HG03432 (cell line): Measurements from ENCODE around the gene CYP26A1.

Experiments used
- ATAC-seq: cut with Tn5 transposase; IDR thresholded peaks from one replicate; pipeline ENCODE4 v1.9.1; 2021; ENCODE audit warnings: mild to moderate bottlenecking, moderate library complexity; ENCODE audit not compliant: unreplicated experiment

The CYP26A1 gene, protein sequence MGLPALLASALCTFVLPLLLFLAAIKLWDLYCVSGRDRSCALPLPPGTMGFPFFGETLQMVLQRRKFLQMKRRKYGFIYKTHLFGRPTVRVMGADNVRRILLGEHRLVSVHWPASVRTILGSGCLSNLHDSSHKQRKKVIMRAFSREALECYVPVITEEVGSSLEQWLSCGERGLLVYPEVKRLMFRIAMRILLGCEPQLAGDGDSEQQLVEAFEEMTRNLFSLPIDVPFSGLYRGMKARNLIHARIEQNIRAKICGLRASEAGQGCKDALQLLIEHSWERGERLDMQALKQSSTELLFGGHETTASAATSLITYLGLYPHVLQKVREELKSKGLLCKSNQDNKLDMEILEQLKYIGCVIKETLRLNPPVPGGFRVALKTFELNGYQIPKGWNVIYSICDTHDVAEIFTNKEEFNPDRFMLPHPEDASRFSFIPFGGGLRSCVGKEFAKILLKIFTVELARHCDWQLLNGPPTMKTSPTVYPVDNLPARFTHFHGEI

DNA sequence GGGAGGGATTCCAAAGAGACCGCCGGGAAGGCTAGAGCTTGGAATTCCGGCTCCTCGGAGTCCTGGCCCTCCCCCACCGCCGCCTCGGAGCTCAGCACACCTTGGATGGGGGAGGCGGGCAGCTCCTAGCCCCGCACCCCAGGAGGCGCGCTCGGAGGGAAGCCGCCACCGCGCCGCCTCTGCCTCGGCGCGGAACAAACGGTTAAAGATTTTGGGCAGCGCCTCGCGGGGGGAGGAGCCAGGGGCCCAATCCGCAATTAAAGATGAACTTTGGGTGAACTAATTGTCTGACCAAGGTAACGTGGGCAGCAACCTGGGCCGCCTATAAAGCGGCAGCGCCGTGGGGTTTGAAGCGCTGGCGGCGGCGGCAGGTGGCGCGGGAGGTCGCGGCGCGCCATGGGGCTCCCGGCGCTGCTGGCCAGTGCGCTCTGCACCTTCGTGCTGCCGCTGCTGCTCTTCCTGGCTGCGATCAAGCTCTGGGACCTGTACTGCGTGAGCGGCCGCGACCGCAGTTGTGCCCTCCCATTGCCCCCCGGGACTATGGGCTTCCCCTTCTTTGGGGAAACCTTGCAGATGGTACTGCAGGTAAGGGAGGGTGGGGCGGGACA, at the start of gene CYP26A1:
Gene CYP26A1 (plus strand): TSS at position 355 of the 608 bp plus-strand sequence. CDS start 42 bp downstream, at position 397.
- no peak for ATAC-seq

DNA sequence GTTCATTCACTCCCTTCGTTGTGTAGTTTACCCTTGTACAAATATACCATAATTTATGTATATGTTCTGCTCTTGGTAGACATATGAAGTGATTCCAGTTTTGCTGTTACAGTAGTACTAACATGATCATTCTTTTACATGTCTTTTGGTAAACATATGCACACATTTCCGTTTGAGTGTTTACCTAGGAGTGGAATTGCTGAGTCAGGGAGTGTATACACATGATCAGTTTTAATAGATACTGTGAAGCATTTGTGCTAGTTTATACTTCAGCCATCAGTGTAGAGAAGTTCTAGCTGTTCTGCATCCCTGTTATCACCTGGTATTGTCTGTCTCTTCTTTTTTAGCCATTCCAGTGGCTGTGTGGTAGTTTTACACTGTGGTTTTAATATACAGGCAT, 47.6 kb upstream of the CYP26A1 start:
- ATAC-seq: no peak

DNA sequence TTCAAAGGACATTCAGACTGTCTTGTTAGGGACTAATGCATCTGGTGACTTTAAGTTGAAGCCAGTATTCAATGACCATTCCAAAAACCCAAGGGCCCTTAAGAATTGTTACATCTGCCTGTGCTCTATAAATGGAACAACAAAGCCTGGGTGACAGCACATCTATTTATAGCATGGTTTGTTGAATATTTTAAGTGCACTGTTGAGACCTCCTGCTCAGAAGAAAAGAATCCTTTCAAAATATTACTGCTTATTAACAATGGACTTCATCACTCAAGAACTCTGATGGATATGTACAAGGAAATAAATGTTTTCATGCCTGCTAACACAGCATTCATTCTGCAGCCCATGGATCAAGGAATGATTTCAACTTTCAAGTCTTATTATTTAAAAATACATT, 46.2 kb upstream of the CYP26A1 start:
- ATAC-seq: no peak

DNA sequence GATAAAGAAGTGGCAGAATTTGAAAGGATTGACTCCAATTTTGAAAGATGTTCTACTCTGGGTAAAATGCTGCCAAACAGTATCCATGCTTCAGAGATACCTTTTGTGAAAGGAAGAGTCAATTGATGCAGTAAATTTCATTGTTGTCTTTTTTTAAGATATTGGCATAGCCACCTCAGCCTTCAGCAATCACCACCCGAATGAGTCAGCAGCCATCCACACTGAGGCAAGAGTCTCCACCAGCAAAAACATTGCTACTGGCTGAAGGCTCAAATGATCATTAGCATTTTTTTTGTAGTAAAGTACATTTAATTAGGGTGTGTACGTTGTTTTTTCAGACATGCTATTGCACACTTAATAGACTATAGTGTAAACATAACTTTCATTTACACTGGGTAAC, 44.8 kb upstream of the CYP26A1 start:
- ATAC-seq: no peak

DNA sequence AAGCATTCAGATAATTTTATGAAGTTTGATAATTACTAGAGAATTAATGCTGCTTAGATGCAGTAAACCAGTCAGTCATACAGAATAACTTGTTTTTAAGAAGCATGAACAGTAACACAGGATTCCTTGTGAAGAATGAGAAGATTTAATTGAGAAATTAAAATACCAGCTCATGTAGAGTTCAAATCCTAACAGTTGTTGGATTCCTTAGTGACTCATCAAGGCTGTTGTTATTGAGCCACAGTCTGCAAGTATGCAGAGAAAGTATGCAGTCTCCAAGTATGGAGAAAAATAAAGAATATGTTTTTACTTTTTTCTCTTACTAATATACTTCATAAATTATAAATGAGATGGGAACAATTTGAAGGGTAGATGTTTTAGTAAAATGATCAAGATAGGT, 43.3 kb upstream of the CYP26A1 start:
- no peak for ATAC-seq

DNA sequence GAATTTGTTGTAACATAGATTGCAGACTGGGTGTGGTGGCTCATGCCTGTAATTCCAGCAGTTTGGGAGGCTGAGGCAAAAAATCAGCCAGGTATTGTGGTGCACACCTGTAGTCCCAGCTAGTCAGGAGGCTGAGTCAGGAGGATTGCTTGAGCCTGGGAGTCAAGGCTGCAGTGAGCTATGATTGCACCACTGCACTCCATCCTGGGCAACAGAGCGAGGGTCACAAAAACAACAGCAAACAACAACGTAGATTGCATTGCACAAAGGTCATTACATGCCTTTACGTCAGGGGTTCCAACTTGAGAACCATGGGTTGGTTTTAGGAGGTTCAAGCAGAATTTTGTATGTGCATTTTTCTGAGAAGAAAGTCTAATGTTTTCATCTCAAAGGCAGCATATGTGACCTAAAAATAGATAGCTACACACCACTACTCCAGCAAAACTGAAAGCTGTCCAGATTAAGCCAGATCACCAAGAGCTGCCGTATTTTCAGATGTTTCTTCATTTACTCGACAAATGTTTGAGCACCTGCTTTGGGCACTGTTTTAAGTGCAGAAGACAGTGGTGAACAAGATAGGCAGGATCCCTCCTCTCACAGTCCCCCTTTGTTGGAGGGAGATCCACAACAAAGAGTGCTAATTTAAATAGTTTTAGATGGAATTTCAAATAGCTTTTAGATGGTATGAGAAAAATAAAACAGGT, 41.4 kb upstream of the CYP26A1 start:
- ATAC-seq: no peak

DNA sequence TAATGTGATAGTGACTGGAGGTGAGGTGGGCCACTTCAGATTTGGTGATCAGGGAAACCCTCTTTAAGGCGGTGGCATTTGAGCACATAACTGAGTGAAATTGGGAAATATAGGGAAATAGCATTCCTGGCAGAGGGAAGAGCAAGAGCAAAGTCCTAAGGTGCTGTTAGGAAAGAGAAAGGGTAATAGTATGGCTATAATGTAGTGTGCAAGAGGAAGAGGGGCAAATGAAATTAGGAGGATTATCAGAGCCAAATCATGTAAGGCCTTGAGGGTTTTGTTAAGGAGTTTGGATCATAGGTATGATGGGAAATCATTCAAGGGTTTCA, 40.9 kb upstream of the CYP26A1 start:
- ATAC-seq: no peak

DNA sequence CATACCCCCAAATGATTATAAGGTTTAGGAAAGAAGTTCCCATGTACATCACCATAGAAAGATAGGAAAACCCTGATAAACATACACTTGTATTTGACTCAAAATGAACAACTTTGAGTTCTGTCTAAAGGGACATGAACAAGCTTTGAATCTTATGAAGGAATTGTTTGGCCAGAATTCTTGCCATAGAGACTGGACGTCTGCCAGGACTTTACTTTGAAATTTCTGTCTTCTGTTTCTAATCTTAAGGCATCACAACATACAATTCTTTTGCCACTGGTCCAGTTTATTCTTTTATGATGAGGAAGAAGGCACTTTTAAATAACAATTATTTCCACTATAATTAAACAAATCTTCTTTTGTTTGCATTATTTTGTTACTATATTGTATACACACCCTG, 39.3 kb upstream of the CYP26A1 start:
- no peak for ATAC-seq

DNA sequence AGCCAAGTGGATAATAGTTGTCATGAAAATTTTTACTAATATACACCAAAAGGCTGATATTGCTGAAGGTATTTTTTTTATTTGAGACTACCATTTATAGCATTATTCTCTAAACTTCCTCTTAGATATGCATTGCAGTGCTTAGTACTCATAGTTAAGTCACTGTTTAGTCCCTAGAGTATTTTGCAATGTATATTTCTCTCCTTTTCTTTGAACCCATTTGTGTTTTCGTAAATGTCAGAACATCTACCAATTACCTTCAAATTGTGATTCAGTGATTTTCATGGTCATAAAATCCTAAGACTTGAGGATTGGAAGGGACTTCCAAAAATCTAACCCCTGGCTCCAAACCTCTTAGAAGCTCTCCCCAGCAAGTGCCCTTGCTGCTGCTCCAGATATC, 34.6 kb upstream of the CYP26A1 start:
- no peak for ATAC-seq

DNA sequence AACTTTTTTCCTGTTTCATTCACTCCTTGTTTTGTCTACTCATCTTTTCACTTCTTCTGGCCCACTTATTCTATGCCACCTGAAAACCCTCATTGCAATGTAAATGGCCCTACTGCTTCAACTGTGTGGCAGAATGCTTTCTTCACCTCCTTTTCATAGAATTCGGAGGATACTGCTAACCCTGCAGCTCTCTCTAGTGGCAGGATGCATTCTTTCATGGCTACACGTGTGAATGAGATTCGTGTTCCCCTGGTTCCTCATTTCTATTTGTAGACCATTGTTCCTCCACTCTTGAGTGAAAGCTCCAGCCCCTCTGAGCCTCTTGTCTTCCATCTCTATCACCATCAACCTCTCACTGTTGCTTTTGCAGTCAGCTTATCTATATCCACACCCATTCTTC, 34.0 kb upstream of the CYP26A1 start:
- no peak for ATAC-seq

DNA sequence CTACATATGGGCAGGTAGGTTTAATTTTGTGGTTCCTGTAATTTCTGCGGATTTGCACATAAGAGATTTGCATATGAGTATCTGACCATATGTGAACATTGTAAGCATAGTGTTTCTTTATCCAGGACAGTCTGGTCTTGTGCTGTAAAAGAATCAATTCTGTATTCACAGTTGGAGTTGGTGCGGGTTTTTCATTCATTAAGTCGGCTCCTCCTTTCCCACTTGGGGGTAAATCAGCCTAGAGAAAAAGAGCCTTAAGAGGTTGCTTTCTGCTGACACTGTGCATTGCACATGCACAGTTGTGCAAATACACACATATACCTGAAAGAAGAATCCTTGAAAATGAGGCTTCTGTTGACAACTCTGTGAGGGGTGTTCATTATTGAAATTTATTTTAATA, 19.2 kb upstream of the CYP26A1 start:
- ATAC-seq: no peak

DNA sequence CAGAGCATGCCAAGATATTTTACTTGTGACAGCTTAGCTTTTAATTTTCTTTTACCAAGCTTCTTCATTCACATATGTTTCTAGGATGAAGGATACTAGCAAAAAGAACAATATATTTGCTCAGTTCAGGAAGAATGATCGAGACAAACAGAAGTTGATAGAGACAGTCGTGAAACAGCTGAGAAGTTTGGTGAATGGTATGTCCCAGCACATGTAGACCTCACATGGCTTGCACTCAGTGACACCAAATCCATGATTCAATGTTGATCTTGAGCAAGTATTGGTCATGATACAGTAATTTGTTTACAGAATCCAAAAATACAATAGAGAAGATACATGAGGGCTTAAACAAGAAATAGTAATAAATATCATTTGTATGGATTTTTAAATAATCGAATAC, 15.6 kb upstream of the CYP26A1 start:
- no peak for ATAC-seq

DNA sequence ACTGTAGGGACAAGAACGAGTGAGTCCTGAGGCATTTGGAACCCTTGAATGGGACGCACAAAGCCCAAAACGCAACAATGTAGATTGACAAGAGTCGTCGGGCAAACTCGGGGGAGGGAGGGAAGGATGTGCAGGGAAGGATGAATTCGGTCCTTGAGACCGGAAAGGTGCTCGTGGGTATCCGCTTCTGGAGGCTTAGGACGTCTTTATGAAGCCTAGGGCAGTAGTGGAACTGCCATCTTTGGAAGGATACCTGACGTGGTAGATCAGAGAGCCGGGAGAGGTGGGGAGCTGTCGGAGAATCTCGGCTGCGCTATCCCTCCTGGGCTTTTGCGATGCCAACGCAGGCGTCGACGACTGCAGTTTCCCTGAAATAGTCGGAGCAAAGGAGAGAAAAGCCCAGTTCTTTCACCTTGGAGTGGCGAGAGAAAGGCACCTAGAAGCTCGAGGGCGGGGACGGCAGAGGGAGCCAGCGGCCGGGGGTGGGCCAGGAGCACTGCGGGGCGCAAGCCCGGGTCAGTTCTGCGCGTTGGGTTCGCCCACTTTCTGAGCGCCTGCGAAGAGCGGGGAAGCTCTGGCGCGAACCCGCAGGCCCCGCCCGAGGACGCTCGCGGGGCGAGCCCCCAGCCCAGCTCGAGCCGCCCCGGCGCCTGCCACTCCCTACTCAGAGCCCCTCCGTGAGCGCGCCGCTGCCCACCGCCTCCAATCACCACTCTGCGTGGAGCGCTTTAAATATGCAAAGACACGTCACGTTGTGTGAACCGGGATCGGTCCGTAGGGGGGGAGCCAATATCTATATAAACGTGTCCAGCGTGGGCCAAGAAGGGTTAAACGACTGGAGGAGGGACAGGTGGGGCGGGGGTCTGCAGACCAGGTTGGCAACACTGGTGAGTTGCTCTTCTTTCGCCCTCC, 13.5 kb upstream of the CYP26A1 start, which contains the start of gene CYP26C1:
Gene CYP26C1 (plus strand): TSS at position 824 of the 912 bp plus-strand sequence. CDS start 466 bp downstream, outside the sequence.
- no peak for ATAC-seq

DNA sequence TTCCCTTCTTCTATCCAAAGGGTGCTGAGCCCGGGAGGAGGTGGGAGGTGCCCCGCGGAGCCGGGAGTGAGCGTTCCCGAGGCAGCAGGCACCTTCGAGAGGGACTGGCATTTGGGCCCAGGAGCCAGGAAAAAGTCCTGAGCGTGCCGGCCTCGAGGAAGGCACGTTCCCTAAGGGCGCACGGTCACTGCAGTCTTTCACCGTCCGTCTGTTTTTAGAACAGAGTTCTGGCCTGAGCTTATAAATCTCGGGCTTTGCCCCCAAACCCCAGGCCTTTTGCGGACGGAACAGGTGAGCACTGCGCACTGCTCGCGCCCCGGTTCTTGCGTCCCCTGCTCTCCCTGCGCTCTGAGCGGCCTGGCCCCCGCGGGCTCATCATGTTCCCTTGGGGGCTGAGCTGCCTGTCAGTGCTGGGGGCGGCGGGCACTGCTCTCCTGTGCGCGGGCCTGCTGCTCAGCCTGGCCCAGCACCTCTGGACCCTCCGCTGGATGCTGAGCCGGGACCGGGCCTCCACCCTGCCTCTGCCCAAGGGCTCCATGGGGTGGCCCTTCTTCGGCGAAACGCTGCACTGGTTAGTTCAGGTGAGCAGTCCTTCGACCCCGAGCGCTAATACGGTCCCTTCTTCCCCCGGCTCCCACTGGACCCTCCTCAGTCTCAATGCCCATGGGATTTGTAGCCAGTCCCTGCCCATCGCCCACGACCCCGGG, 12.7 kb upstream of the CYP26A1 start:
- no peak for ATAC-seq

DNA sequence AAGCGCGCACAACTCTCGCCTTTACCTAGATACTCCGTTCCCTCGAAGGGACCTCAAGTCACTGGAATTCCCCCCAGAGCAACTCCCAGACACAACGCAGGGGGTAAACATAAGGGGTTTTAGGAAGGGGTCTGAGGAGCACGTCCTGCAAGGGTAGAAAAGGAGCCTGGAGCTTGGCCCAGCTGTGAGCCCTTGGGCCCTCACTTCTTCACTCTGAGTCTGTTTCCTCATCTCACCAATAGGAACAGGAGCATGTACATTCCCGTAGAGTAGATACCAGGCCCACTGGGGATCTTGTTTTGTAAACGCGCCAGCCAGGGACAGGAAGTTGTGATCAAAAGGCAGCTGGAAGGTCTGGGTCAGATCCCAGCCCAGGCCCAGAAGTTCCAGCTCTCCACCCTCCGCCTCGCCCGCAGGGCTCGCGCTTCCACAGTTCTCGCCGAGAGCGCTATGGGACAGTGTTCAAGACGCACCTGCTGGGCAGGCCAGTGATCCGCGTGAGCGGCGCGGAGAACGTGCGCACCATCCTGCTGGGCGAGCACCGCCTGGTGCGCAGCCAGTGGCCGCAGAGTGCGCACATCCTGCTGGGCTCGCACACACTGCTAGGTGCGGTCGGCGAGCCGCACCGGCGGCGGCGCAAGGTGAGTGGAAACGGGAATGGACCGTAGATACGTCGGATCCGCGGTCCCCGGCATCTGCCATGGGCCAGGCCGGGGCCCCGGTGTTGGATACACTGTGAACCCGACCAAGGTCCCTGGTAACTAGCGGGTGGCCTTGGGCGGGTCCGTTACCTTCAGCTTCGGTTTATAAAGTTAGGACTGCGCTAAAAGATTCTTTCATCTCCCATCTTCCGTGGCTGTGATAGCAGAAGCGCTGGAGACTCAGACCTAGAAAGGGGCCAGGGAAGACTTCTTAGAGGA, 11.8 kb upstream of the CYP26A1 start:
- ATAC-seq: peak; percentile 27

DNA sequence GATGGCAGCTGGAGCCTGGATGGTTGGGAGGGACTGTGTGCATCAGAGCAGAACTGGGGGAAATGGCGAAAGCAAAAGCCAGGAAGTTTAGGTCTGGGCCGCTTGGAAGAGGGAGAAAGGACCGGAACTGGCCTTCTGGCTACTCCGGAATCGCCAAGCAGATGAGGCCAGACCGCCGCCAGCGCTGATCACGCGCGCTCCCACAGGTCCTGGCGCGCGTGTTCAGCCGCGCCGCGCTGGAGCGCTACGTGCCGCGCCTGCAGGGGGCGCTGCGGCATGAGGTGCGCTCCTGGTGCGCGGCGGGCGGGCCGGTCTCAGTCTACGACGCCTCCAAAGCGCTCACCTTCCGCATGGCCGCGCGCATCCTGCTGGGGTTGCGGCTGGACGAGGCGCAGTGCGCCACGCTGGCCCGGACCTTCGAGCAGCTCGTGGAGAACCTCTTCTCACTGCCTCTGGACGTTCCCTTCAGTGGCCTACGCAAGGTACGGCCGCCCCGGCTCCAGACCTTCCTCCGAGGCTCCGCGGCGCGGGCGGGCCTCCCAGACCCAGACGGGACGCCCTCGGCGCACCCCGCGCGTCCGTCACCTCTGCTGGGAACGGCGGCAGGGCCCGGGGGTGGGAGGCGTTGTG, 11.1 kb upstream of the CYP26A1 start:
- peak; percentile 62 for ATAC-seq

DNA sequence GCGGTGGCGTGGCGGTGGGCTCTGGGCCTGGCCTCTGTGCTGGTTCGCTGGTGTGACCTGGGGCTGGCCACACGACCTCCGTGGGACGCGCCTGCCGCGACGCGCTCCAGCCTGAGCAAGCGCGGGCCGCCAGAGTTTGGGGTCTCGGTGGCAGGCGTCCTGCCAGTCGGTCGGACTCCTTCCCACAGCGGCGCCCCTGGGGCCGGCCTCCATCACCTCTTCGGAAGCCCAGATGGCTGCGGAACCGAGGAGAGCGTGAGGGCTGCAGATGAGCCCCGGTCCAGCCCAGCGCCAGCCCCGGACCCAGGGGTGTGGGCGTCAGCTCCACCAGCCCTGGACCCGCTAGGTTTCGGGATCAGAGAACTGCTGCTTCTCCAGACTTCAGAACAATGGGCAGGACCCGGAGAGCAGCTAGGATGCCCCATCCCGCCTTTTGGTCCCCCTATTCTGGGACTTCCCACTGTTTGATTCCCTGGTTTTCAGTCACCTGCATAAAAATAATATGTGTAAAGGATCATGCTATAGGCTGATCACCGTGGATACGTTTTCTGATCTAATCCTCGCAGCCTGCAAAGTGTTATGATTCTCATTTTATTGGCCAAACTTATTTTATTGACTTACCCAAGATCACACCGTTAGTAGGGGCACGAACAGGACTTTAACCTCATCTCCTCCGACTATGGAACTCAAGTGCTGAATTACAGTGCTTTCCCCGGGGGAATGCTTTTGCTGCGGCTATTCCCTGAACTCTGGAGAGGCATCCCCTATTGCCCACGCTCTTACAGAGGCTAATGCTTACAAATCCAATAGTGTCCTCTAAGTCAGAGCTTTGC, 10.3 kb upstream of the CYP26A1 start:
- ATAC-seq: no peak
